ENCODE data around the gene ARPC1A. TPM values are rescaled to one million over a fixed set of nuclear protein-coding genes. Genes with fewer than 3 reads are reported as not detected.

The ARPC1A gene
- total and polyA plus RNA-seq, 2 of the 8 experiments (the other 6 are each of a cell fraction or from before 2014, with no cell fraction given), result 123 to 155 TPM

DNA sequence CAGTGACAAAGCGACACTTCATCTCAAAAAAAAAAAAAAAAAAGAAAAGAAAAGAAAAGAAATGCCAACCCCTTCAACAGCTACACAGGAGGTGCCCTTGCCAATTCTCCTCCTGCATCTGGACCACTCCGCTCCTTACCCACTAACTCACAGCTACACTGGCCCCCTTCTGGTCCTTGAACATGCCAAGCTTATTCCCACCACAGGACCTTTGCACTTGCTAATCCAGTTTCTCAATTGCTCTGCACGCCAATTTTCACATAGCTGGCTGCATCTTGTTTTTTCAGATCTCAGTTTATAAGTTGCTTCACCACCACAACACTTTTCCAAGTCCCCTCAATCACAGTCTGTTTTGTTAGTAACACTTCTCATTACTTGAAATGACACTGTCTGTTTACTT lies 77.2 kb downstream of the ARPC1A start:
- Histone ChIP-seq H2BK5ac (ENCODE audit: low read depth, low read length) (no peak overlapping the region), H2BK20ac (ENCODE audit: low read length) (no peak overlapping the region), H3K4ac (replicated peaks; ENCODE audit: insufficient read length, low read depth, low read length) (no peak overlapping the region), H2BK15ac (ENCODE audit: low read length) (no peak overlapping the region), H3K79me1 (ENCODE audit: low read depth, low read length) (peaks cover 21% of the 10 kb centered on the region), H3K23ac (ENCODE audit: insufficient read length) (no peak overlapping the region), H3K79me2 (ENCODE audit: control insufficient read depth in 1 of 2, insufficient read depth in 2 of 2, low read length in 2 of 2) (peaks cover 19 to 46% of the 10 kb centered on the region in 2 experiments), H2AFZ (ENCODE audit: low read length) (no peak overlapping the region), H2AK5ac (ENCODE audit: low read depth, low read length) (no peak overlapping the region), H3K27me3 (replicated peaks in 1 of 4; ENCODE audit: control insufficient read depth in 3 of 4, extremely low read depth in 1 of 4, insufficient read depth in 3 of 4, low read length in 3 of 4) (no peaks in the 10 kb centered on the region), H3K56ac (replicated peaks; ENCODE audit: insufficient read length, low read depth, low read length) (no peak overlapping the region), H3K23me2 (ENCODE audit: low read depth, low read length) (peaks cover 6% of the 10 kb centered on the region), H3K36me3 (ENCODE audit: control insufficient read depth in 2 of 4, insufficient read depth in 4 of 4, low read length in 3 of 4) (peaks cover 27 to 66% (median 52%) of the 10 kb centered on the region in 4 experiments; a peak in 7 of 8 replicates), H3K18ac (ENCODE audit: extremely low read depth, low read length) (no peak overlapping the region), H4K8ac (ENCODE audit: extremely low read depth, insufficient read depth, low read length) (no peak overlapping the region; the same call in 1 of the 2 replicates), H4K5ac (ENCODE audit: insufficient read length, low read depth, low read length) (no peak overlapping the region), H3K9ac (replicated peaks in 1 of 4; ENCODE audit: extremely low read depth in 1 of 4, low read depth in 3 of 4, low read length in 3 of 4) (no peak overlapping the region), H3K27ac (ENCODE audit: low read depth, low read length) (no peak overlapping the region), H4K91ac (replicated peaks; ENCODE audit: insufficient read length, low read length) (no peak overlapping the region), H3K4me2 (ENCODE audit: insufficient read depth in 1 of 2, low read depth in 2 of 2, low read length in 2 of 2) (no peak overlapping the region), H4K20me1 (replicated peaks in 1 of 2; ENCODE audit: control insufficient read depth in 1 of 2, insufficient read depth in 2 of 2, low read length in 2 of 2) (peaks cover 24 to 43% of the 10 kb centered on the region in 2 experiments), H3K4me3 (ENCODE audit: extremely low read depth in 1 of 4, insufficient read depth in 2 of 4, low read depth in 3 of 4, low read length in 4 of 4) (no peak overlapping the region), H2BK120ac (replicated peaks; ENCODE audit: low read depth, low read length) (no peak overlapping the region), H3K9me3 (ENCODE audit: insufficient read depth in 2 of 2, low read depth in 1 of 2, low read length in 1 of 2) (no peaks in the 10 kb centered on the region), H3K14ac (ENCODE audit: insufficient read length) (no peak overlapping the region), H3K4me1 (replicated peaks in 1 of 4; ENCODE audit: control insufficient read depth in 3 of 4, insufficient read depth in 4 of 4, low read length in 3 of 4) (peaks cover 0 to 3% (median under 1%) of the 10 kb centered on the region in 4 experiments; a peak in 2 of 7 replicates), H2BK12ac (ENCODE audit: low read depth, low read length) (no peak overlapping the region)
- ChIA-PET POLR2A (ENCODE audit: partially characterized antibody) (interaction anchor here (0.5 to 8.4 kb wide), 3 partner anchors 9 to 32 kb away, joined by 3 to 150 read pairs (median 3); no protein-coding TSS in a partner anchor), CTCF (ENCODE audit: partially characterized antibody) (interaction anchor here (0.6 to 2.1 kb wide), 5 partner anchors 13 to 680 kb away, joined by 3 to 8 read pairs (median 4); no protein-coding TSS in a partner anchor)
- no peak for TF ChIP-seq TEAD4 (IDR thresholded peaks at IDR 0.05; ENCODE audit: low read depth, low read length)
- DNase-seq (ENCODE audit: low read depth in 1 of 2, low spot score in 2 of 2) (no peak), FAIRE-seq (no peak)
- 100% methylated on average over 3 of the region's 3 CpGs; no CpG with 5 or more reads in 1 of the 2 experiments for WGBS, 2 experiments (ENCODE audit: extremely low coverage in 1 of 2, insufficient coverage in 1 of 2, insufficient read length in 1 of 2, insufficient replicate concordance in 2 of 2, low coverage in 1 of 2, low lambda C conversion rate in 2 of 2, missing lambda C conversion rate in 1 of 2)
